Natural killer cell treated with Interleukin-12 subunit alpha and Interleukin-12 subunit beta and Interleukin-15 and Interleukin-18, amount 100 ng/mL, for 72 hours (primary cell): ENCODE data around the gene ITIH3. TPM values are rescaled to one million over a fixed set of nuclear protein-coding genes. Genes with fewer than 3 reads are reported as not detected.
A peak's percentile ranks its signal among the peaks of the same experiment; 100 is the strongest.

Experiments
- ATAC-seq, 2 donors: fragments of 150-1000 bp; cut with Tn5 transposase in 1 of 2; sonication (Bioruptor Pico), chemical (Tn5 transposase) in 1 of 2; 2 replicates each; pipeline ENCODE4 v1.10.0; 2021
- DNase-seq: peaks from one replicate; pipeline ENCODE4 v3.0.0; 2022; ENCODE audit warnings: low spot score
- H3K27ac Mint-ChIP-seq, 2 donors: 1 replicate in 1 of 2; 2 replicates in 1 of 2; pipeline ENCODE4 v1.8.0; 2022; ENCODE audit warnings: mixed read lengths in 2 of 2, mild to moderate bottlenecking in 1 of 2, moderate library complexity in 1 of 2
- H3K27me3 Mint-ChIP-seq, 2 donors: 1 replicate in 1 of 2; 2 replicates in 1 of 2; pipeline ENCODE4 v1.8.0; 2022; ENCODE audit warnings: mixed read lengths in 2 of 2
- H3K36me3 Mint-ChIP-seq: one replicate; pipeline ENCODE4 v1.8.0; 2022; ENCODE audit warnings: mixed read lengths
- H3K4me1 Mint-ChIP-seq, 2 donors: 1 replicate in 1 of 2; 2 replicates in 1 of 2; pipeline ENCODE4 v1.8.0; 2022; ENCODE audit warnings: low read depth in 2 of 2, mixed read lengths in 2 of 2, mild to moderate bottlenecking in 1 of 2
- H3K4me3 Mint-ChIP-seq: one replicate; pipeline ENCODE4 v1.8.0; 2022; ENCODE audit warnings: mixed read lengths
- H3K9me3 Mint-ChIP-seq: 2 replicates; pipeline ENCODE4 v1.8.0; 2022; ENCODE audit warnings: mixed read lengths
- total RNA-seq, 2 donors: library from RNA; stranded (reverse); gene quantifications; one replicate each; pipeline ENCODE4 v1.2.3, GENCODE V29; 2022

ITIH3 gene
- total RNA-seq, 2 donors from 2014 or later: not detected

DNA sequence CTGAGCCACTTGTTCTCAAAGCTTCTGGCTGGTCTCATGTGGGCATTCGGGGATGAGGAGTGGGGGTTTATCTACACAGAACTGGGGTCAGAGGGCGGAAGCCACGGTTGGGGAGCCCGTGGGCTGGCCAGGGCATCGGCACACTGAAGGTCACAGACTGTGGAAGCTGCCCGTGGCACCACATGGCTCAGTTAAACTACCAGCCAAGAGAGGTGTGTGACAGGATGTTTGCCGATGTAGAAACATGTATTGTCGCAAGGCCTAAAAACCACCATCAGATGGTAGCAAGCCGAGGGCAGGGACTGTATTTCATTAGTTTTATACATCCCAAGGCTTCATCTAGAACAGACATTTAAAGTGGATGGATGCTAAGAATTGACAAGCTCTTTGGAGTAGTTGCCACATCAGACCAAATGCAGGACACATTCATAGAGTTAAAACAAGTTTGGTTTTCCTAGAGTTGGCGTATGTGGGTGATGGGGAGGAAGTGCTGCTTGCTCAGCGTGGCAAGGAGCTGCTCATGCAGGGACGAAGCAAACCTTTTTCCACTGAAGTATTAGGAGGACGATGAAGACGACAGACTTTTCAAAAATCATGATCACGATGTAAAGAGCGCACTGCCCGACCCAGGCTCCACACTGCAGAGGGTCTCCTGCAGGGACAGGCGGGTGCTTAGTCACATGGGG lies 49.8 kb downstream of the ITIH3 start:
- DNase-seq (no peak), ATAC-seq (no peak)
- Mint-ChIP-seq H3K27me3 (no peaks in the 10 kb centered on the region), H3K9me3 (no peaks in the 10 kb centered on the region), H3K27ac (no peak overlapping the region), H3K36me3 (no peaks in the 10 kb centered on the region), H3K4me1 (peaks cover 10 to 22% of the 10 kb centered on the region in 2 donors), H3K4me3 (no peak overlapping the region)

DNA sequence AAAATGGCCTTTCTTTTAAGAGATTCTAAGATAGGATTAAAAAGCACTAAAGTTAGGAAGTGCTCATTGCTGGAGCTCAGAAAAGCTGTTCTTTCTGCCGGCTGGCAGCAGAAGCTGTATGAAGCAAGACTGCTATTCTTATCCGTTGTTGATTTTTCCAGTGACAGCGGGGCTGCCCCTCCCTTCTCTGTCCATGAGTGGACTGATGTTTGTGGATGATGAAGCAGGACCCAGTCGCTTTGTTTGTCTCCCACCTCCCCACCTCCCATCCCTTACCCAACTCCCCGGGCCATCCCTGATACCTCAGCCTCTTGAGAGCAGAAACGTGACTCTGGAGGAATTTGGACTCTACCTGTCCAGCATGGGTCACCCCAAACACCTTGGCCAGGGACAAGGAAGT lies 50.6 kb downstream of the ITIH3 start:
- H3K4me1 Mint-ChIP-seq: peaks cover 3 to 15% of the 10 kb centered on the region in 2 donors

GRCh38 chr3:52845691-52846431 lies 51.3 kb downstream of the ITIH3 start:
- H3K36me3 Mint-ChIP-seq: no peaks in the 10 kb centered on the region

More for the DNA sequence above, 50.6 kb downstream of the ITIH3 start:
- DNase-seq: no peak
- no peak overlapping the region for H3K27ac Mint-ChIP-seq
- H3K4me3 Mint-ChIP-seq: no peak overlapping the region
- ATAC-seq: no peak
- no peaks in the 10 kb centered on the region for H3K36me3 Mint-ChIP-seq
- no peaks in the 10 kb centered on the region for H3K27me3 Mint-ChIP-seq
- H3K9me3 Mint-ChIP-seq: no peaks in the 10 kb centered on the region

GRCh38 chr3:52846432-52846965 lies 51.9 kb downstream of the ITIH3 start:
- H3K36me3 Mint-ChIP-seq: no peaks in the 10 kb centered on the region

More at GRCh38 chr3:52845691-52846431, 51.3 kb downstream of the ITIH3 start:
- no peak overlapping the region for H3K4me3 Mint-ChIP-seq
- no peak for DNase-seq
- no peaks in the 10 kb centered on the region for H3K27me3 Mint-ChIP-seq
- peaks cover 0 to 12% of the 10 kb centered on the region in 2 donors for H3K4me1 Mint-ChIP-seq
- no peak overlapping the region for H3K27ac Mint-ChIP-seq
- H3K9me3 Mint-ChIP-seq: no peaks in the 10 kb centered on the region
- ATAC-seq: no peak

GRCh38 chr3:52847241-52847640 lies 52.6 kb downstream of the ITIH3 start:
- no peaks in the 10 kb centered on the region for H3K36me3 Mint-ChIP-seq
- H3K27me3 Mint-ChIP-seq: no peaks in the 10 kb centered on the region
- no peak overlapping the region for H3K4me3 Mint-ChIP-seq
- H3K4me1 Mint-ChIP-seq: peaks cover 0 to 5% of the 10 kb centered on the region in 2 donors
- no peak for ATAC-seq
- no peak for DNase-seq
- no peak overlapping the region for H3K27ac Mint-ChIP-seq
- H3K9me3 Mint-ChIP-seq: no peaks in the 10 kb centered on the region

More at GRCh38 chr3:52846432-52846965, 51.9 kb downstream of the ITIH3 start:
- H3K4me1 Mint-ChIP-seq: peaks cover 0 to 8% of the 10 kb centered on the region in 2 donors
- no peak overlapping the region for H3K4me3 Mint-ChIP-seq
- ATAC-seq (no peak), DNase-seq (no peak)
- H3K27ac Mint-ChIP-seq: no peak overlapping the region
- no peaks in the 10 kb centered on the region for H3K27me3 Mint-ChIP-seq
- no peaks in the 10 kb centered on the region for H3K9me3 Mint-ChIP-seq

DNA sequence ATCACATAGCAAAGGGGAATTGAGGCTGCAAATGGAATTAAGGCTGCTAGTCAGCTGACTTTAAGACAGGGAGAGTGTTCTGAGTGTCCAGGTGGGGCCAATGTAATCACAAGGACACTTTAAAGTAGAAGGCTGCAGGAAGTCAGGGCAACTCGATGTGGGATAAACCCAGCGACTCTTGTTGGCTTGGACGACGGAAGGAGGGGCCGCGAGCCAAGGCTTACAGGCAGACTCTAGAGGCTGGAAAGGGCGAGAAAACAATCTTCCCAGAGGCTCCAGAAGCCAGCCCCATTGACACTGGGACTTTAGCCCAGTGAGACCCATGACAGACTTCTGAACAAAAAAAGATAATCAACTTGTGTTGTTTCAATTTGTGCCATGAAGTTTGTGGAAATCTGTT lies 53.1 kb downstream of the ITIH3 start:
- Mint-ChIP-seq H3K4me1 (peaks cover 0 to 5% of the 10 kb centered on the region in 2 donors), H3K27me3 (no peaks in the 10 kb centered on the region), H3K27ac (no peak overlapping the region), H3K4me3 (no peak overlapping the region), H3K9me3 (no peaks in the 10 kb centered on the region), H3K36me3 (no peaks in the 10 kb centered on the region)
- no peak for ATAC-seq
- DNase-seq: no peak

GRCh38 chr3:52848617-52849016 lies 54.0 kb downstream of the ITIH3 start:
- ATAC-seq: no peak
- no peak overlapping the region for H3K27ac Mint-ChIP-seq

GRCh38 chr3:52849656-52850055 lies 55.1 kb downstream of the ITIH3 start:
- Mint-ChIP-seq H3K9me3 (no peaks in the 10 kb centered on the region), H3K27ac (no peak overlapping the region), H3K27me3 (no peaks in the 10 kb centered on the region), H3K4me1 (peaks cover 0 to 2% of the 10 kb centered on the region in 2 donors), H3K4me3 (no peak overlapping the region), H3K36me3 (no peaks in the 10 kb centered on the region)
- DNase-seq: no peak
- no peak for ATAC-seq

More at GRCh38 chr3:52848617-52849016, 54.0 kb downstream of the ITIH3 start:
- Mint-ChIP-seq H3K9me3 (no peaks in the 10 kb centered on the region), H3K4me3 (no peak overlapping the region), H3K4me1 (peaks cover 0 to 5% of the 10 kb centered on the region in 2 donors), H3K27me3 (no peaks in the 10 kb centered on the region), H3K36me3 (no peaks in the 10 kb centered on the region)
- no peak for DNase-seq

GRCh38 chr3:52851348-52851747 lies 56.8 kb downstream of the ITIH3 start:
- Mint-ChIP-seq H3K27ac (no peak overlapping the region), H3K27me3 (no peaks in the 10 kb centered on the region), H3K4me1 (peaks cover 0 to 2% of the 10 kb centered on the region in 2 donors), H3K9me3 (no peaks in the 10 kb centered on the region), H3K36me3 (no peaks in the 10 kb centered on the region), H3K4me3 (no peak overlapping the region)
- DNase-seq: no peak
- ATAC-seq: peak; percentile 28 to 55

DNA sequence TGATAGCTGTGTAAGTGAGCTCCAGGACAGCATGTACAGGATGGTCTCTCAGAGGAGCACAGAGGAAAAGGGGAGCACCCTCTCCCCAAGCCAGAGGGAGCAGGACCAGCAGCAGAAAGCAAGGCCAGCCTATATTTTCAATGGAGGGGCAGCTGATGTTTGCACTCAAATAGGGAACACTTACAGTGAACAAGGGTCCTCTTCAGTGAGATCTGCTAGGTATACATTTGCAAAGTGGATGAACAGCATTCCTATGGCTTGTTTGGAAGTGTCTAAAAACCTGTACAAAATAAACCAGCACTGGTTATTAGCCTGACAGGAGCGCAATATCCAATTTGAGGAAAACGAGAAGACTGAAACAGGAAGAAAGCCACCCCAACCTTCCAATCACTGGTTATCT lies 57.8 kb downstream of the ITIH3 start:
- no peak for ATAC-seq
- Mint-ChIP-seq H3K27ac (no peak overlapping the region), H3K4me3 (no peak overlapping the region), H3K9me3 (no peaks in the 10 kb centered on the region), H3K27me3 (no peaks in the 10 kb centered on the region), H3K4me1 (peaks cover 0 to 5% of the 10 kb centered on the region in 2 donors), H3K36me3 (no peaks in the 10 kb centered on the region)
- no peak for DNase-seq

DNA sequence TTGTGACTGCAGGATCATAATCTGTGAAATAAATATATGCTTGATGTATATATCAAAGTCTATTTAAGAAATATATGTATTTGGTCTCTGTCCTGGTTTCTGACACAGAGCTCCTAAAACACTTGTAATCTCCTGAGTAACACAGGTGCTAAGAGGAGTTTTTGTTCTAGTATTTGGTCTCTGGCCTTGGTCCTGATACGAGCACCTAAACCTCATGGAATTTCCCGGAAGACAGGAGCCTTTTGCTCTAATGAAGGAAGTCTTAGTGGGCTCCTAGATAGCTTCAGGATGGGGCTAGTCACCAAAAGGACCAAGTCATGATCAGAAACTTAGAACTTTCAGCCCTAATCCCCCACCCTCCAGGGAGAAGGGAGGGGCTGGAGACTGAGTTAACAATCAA lies 59.4 kb downstream of the ITIH3 start:
- DNase-seq: no peak
- Mint-ChIP-seq H3K4me3 (no peak overlapping the region), H3K9me3 (no peaks in the 10 kb centered on the region), H3K4me1 (peaks cover 0 to 5% of the 10 kb centered on the region in 2 donors), H3K27me3 (no peaks in the 10 kb centered on the region), H3K36me3 (no peaks in the 10 kb centered on the region), H3K27ac (no peak overlapping the region)
- ATAC-seq: no peak

DNA sequence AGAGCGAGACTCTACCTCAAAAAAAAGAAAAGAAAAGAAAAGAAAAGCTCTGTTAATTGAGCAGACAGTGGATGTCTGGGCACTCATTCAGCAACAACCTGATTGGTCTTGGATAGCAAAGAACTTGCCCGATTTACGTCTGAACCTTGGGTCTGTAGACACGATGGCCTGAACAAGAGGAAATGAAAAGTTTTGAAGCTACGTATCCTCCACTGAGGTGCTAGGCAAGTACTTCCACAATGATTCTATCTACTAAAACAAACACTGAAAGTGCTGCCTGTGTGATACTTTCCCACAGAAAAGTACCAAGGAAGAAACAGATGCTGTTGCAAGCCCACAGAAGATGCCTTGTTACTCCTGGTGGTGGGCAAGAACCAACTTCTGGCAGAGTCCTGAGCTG lies 62.1 kb downstream of the ITIH3 start:
- no peaks in the 10 kb centered on the region for H3K36me3 Mint-ChIP-seq
- H3K27me3 Mint-ChIP-seq: no peaks in the 10 kb centered on the region
- DNase-seq (no peak), ATAC-seq (no peak)
- H3K4me1 Mint-ChIP-seq: peaks cover under 1 to 6% of the 10 kb centered on the region in 2 donors
- H3K27ac Mint-ChIP-seq: no peak overlapping the region
- no peak overlapping the region for H3K4me3 Mint-ChIP-seq
- no peaks in the 10 kb centered on the region for H3K9me3 Mint-ChIP-seq

GRCh38 chr3:52857133-52857532 lies 62.5 kb downstream of the ITIH3 start:
- no peak for DNase-seq
- H3K27ac Mint-ChIP-seq: no peak overlapping the region
- H3K36me3 Mint-ChIP-seq: no peaks in the 10 kb centered on the region
- no peaks in the 10 kb centered on the region for H3K9me3 Mint-ChIP-seq
- H3K4me1 Mint-ChIP-seq: peaks cover 5 to 7% of the 10 kb centered on the region in 2 donors
- no peak for ATAC-seq
- no peaks in the 10 kb centered on the region for H3K27me3 Mint-ChIP-seq
- no peak overlapping the region for H3K4me3 Mint-ChIP-seq

DNA sequence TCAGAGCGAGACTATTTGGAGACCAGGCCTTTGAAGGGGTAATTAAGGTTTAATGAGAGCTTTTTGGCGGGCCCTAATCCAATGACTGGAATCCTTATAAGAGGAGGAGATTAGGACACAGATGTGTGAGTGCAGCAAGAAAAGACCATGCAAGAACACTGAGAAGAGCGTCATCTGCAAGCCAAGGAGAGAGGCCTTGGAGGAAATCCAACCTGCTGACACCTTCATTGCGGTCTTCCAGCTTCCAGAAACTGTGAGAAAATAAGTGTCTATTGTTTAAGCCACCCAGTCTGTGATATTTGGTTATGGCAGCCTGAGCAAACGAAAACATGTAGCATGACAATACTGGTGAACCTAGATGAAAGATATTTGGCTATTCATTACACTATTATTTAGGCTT lies 63.3 kb downstream of the ITIH3 start:
- Mint-ChIP-seq H3K36me3 (no peaks in the 10 kb centered on the region), H3K27me3 (no peaks in the 10 kb centered on the region), H3K4me3 (no peak overlapping the region), H3K27ac (no peak overlapping the region), H3K4me1 (peaks cover 7 to 12% of the 10 kb centered on the region in 2 donors), H3K9me3 (no peaks in the 10 kb centered on the region)
- no peak for ATAC-seq
- DNase-seq: no peak
